GM19455 (cell line): ENCODE data around the gene FYCO1.

ENCODE experiments used
- ATAC-seq: cut with Tn5 transposase; IDR thresholded peaks from one replicate; pipeline ENCODE4 v1.9.1; 2021; ENCODE audit not compliant: unreplicated experiment

The FYCO1 gene

DNA sequence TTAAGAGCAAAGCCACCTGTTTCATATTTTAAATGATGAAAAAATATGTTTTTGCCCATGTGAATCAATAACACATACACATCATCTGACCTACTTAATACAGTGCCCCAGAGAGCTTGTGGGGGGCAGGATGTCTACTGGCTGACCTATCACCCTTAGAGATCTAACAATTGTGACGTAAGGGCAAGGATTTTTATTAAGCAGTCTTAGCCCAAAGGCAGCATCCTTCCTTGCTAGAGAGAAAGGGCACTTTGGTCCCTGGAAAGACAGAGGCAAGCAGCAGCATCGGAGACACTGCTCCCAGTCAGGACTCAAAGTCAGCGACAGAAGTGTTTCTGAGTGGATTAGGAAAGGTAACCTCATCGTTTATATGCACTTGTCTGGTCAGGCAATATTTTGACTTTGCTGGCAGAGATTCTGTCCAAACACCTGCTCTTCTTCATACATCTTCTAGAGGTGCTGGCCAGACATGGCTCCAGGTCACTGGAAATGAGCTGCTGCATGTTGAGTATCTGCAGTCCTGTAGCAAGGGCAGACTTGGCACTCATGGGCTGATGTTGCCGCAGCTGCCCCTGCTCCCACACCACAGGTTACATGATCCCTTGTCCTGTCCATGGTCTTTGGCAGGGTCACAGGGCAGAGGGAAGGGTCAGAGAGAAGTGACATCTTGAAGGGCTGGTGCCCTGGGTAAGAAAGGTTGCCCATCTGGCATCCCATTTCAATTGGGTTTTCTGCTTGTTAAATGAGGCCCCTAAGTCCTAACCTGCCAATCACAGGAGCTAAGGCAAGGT, 50.6 kb downstream of the FYCO1 start:
- no peak for ATAC-seq

DNA sequence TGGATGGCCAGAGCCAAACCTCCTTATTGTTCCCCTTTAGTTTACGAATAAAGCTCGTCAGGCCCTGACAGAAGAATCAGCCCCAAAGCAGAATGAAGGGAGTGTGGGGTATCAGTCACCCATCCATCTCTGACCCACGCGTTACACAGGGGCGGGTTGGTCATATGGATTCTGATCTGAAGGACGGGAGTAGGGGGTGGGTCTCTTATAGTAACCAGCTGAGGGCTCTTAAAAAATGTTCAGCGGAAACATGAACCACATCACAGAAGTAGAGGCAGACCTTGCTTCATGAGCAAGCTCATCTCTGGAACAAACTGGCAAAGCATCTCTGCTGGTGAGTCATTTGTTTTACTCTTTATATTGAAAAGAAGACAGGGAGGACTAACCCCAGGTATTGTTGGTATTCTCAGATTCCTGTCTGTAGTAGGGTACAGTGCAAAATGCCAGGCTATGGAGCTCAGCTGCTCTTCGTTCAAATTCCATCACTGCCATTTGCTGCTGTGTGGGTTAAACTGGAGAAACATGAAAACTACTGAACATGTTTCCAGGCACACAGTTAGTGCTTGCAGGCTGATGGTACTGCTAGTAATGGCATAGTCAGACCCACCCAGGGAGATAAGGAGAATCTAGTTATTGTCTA, 52.3 kb downstream of the FYCO1 start, which contains the start of gene CXCR6:
CXCR6 (plus strand) TSS at position 258 of the 640 bp plus-strand sequence. CDS start 3,018 bp downstream, outside the sequence.
- ATAC-seq, result no peak

DNA sequence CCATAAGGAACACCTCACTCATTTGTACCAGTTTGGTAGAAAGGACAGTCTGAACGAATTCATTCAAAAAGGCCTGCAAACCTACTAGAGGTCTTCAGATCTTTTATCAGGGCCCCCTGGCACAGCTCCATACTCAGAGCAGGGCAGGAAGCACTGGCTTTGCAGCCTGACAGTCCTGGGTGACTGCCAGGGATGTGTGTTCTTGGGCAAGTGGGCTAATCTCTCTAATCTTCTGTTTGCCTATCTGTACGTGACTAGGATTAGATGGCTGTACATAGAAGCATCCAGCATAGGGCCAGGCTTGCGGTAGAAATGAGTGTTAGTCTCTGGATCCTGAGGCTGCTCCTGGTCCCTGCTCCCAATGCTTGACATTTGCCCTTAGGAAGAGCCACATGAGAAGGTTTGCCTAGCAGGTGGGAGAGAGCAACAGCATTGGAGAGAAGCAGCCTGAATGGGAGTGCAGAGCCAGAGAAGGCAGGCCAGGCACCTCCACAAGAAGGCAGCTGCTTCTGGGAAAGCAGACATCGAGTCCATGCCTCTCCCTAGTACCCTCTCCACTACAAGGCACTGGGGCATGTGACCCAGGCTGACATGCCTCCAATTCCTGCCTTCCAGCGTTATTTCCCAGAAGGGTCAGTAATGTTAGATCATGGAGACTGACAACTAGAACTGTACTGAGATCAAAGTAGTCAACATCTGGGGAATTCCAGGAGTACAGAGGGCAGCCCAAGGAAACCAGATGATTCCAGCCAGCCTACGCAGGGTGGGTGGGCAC, 53.4 kb downstream of the FYCO1 start:
- ATAC-seq, result no peak

DNA sequence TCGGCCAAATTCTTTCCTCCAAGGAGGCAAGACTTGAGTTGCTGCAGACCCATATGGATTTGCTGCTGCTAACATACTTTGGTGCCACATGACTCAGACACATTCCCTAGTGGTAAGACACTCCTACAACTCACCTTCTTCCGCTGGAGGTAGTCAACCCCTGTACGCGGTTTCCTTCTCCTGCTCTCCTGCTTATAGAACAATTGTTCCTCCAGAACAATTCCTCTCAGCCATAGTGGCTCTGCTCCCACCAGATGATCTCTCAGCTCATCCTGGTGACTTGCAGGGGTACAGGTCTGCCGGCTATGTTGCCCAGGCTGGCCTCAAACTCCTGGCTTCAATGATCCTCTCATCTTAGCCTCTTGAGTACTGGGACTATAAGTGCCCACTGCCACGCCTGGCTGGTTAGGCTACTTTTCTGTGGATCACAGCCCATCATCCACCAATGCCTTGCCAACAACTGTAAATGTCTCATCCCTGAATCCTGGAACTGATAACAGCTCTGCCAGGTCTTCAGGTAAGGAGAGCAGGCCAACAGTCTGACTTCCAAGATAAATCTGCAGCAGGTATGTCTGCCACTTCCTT, 54.8 kb downstream of the FYCO1 start:
- no peak for ATAC-seq

DNA sequence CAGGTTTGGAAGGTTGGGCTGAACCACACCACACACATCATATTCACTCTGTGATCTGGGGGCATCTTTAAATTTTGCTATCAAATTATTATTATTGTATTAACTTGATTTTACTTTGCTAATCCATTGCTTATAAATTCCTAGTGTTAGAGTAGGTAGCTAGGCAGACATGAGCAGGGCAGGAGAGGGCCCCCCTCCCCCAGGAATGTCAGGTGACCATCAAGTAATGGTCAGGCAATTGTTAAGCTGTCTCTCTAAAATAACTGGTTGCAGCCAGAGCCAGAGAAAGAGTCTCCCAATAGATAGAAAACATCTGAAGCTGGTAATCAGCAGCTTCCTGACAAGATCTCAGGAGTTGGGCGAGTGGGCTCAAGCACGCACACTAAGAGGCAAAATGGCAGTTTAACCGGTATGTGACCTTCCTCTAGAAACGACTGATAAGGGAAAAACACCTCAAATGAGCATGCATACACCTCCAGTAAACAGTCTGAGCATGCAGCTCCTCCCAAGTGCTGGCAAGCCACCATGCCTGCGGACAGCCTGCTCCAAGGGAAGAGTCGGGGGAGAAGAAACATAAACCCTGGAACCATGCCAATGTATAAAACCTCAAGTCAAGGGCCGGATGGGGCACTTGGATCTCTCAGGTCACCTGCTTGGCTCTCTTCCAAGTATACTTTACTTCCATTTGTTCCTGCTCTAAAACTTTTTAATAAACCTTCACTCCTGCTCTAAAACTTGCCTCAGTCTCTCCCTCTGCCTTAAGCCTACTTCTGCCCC, 55.4 kb downstream of the FYCO1 start:
- ATAC-seq, result no peak

DNA sequence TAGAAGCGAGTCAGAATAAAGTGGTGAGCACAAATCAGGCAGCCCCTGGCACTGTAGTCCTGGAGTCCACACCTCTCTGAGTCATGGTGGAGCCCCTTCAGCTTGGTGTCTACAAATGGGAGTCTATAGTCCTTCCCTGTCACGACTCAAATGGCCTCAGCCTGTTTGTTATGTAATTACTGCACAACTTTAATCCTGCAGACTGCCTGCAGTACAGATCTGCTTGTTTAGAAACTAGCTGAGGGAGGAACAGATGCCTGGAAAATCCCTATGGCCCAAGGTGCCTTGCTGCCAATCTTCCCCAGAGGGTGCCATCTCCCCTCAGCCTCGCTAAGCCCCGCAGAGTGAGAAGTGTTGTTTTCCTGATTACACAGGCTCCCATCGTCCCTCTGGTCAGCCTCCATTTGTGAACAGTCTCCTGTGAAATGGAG, 56.3 kb downstream of the FYCO1 start:
- no peak for ATAC-seq

DNA sequence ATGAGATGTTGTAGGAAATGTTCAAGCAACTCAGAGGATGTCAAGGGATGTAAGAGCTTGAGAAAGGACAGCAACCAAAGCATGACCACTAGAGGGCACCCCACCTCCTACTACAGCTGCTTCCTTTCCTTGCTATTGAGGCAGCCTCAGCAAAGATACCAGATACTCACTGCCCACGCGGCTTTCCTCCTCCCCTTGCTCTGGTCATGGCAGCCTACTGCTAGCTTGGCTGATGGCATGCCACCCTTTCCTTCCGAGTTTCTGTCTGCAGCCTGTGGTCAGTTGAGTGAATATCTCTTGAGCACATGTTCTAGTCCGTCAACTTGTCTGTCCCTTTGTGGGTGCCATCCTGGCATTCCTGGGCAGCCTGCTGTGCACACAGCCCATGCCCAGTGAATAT, 56.8 kb downstream of the FYCO1 start:
- no peak for ATAC-seq

DNA sequence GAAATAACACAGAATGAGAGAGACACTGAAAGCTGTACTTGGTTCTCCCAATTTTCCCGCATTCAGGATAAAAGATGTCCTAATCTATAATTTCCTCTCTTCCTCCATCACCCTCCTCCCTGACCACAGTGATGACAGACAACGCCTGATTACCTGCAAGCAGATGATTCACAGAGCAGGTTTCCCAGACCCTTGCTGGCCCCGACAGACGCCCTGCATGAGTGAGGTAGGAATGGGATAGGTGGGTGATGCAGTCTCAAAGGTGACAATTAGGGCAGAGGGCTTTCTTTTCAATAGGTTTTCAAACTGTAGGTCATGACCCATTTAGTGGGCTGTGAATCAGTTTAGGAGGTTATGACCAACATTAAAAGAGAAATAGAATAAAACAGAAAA, 57.6 kb downstream of the FYCO1 start:
- ATAC-seq, result no peak

DNA sequence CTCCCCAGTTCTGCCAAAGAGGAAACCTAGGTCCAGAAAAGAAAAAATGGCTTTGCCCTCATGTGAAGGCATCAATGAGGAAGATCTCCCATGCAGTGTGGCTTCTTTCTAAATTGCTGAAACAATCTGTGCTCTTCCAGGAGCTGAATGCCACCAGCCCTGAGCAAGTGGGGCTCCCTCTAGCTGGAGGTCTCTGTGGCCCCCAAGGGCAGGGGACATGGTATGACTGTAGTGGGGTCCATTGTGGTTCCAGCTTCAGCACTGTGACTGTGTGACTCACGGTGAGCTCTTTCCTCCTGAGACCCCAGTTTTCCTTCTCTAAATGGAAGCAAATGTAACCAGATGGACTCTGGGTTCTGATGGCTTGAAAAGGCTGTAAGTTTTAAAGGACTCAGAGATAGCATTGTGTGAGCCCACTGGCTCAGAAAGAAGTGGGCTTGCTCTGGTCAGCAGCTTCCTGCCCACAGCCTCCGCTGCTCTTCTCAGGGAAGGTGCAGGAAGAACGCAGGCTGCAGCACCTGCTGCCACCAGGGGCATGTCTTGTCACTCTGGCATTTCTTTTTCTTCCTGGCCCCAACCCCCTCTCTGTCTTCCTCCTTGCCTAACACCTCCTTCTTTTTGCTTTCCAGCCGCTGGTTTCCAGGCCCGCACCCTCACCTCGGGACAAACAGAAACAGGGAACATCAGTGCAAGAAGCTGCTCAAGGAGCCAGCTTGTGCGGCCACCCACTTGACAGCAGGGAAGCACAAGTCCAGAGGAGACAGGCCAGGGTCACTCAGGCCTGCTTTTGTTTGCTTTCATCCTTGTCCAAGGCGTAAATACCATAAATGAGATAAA, 58.2 kb downstream of the FYCO1 start:
- ATAC-seq, result no peak

DNA sequence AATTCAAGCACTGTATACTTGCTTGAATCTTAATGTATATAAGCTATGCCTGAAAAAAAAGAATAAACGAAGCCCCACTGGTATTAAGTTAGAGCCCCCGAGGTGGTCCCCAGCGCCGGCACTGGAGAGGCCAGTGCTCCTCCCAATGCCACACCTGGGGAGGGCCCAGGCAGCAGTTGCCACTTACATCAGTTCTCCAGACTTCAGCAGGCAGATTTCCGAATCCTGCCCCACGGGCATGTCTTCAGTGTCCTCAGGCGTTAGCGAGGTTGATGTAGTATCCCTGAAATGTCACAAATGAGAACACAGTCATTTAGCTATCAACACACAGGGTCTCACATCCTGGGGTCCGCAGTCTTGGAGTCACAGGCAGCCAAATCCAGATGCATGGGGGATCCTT, 59.4 kb downstream of the FYCO1 start:
- ATAC-seq, result no peak

DNA sequence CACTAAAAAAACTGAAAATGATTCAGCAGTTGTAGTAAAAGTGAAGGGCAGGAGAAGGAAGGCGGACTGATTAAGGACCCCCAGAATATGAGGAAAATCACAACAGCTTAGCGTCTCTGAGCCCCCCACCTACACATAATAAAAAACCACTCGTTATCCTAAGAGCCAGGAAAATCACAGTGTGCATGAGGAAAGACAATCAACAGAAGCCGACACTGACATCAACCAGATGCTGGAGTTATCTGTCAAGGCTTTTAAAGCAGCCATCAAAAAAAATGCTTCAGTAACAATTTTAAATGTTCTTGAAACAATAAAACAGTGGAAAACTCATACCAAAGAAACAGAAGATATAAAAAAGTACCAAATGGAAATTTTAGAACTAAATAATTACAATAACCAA, 62.0 kb downstream of the FYCO1 start:
- no peak for ATAC-seq

DNA sequence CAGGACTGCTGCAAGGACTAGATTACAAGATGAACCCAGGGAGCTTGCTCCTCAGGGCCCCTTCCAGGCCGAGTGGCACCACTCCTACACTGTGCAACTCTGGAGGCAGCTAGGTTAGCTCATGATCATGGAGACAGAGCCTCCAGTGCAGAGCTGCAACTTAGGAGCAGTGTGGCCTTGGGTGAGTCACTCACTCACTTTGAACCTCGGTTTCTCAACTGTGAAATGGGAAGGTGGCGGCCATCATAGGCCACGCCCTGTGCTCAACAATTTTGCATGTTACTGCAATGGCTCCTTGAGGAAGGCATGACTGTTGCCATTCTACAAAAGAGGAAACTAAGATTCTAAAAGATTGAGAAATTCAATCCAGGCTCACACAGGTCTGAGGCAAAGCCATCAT, 63.5 kb downstream of the FYCO1 start:
- ATAC-seq, result no peak

DNA sequence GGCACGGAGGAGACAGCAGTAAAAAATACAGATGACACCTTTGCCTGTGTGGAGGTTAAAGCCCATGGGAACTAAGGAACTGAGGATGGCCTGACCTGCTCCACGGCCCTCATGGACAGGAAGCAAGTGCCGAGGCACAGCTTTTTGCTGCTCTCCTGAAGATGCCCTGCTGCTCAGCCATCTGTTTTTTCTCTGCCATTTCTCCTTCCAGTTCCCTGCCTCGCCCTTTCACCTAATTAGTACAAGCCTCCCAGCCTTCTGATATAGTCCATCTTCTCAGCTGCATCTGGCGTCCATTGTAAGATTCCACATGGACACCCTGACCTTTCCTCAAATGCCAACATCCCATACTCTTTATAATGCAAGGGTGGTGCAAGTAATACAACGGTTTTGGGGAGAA, 64.1 kb downstream of the FYCO1 start:
- ATAC-seq, result no peak

DNA sequence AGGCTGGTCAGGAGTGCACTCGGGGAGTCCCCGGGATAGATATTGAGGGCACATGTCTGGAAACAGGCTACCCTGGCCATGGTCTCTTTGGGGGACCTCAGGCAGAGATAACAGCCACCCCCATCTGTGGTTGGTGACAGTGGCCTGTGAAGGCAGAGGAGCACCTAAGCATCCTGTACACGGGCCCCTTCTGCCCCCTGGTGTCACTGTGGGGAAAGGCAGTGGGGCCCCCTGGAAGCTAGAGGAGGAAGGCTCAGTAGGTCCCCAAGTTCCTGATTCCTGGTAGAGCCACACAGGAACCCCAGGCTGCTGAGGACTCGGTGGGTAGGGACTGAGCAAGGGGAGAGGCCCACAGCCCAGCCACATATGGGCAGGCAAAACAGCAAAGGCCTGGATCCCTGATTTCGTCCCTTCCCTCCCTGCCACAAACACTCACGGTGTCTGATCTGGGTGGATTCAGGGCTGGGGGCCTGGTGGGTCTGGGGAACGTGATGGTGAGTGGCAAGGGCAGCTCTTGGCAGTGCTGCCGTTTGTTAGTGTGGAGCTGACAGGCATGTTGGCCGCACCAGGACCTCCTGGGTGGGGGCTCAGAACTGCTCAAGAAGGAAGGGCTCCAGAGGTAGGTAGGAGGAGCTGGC, 66.5 kb downstream of the FYCO1 start:
- no peak for ATAC-seq

DNA sequence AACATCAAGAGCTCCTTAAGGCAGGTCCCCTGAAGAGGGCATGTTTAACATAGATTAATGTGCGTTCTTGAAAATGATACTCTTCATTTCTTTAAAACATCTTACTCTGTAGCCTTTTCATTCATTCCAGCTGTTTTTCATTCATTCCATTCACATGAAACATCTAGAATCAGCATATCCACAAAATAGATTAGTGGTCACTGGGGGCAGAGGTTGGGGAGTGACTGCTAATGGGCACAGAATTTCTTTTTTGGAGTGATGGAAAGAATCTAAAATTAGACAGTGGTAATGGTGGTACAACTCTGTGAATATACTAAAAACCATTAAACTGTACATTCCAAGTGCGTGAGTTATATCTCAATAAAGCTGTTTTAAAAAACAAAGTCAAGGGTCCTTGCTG, 67.7 kb downstream of the FYCO1 start:
- ATAC-seq, result no peak

DNA sequence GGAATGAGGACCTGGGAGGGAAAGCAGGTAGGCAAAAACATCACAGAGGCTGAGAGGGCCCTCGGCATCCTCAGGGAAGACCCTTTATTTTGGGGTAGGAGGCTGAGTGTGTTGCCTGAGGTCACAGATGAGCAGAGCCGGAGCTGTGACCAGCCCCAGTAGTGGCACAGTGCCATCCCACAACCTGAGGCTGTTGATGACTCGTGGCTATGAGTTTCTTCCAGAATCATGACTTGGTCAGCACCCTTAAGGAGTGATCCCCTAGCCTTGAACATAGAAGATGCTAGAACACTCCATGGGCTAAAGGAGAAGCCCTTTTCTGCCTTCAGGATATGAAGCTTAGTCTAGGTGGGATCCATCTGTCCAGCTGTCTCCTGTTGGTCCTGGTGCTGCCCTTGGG, 71.9 kb downstream of the FYCO1 start:
- ATAC-seq, result no peak

DNA sequence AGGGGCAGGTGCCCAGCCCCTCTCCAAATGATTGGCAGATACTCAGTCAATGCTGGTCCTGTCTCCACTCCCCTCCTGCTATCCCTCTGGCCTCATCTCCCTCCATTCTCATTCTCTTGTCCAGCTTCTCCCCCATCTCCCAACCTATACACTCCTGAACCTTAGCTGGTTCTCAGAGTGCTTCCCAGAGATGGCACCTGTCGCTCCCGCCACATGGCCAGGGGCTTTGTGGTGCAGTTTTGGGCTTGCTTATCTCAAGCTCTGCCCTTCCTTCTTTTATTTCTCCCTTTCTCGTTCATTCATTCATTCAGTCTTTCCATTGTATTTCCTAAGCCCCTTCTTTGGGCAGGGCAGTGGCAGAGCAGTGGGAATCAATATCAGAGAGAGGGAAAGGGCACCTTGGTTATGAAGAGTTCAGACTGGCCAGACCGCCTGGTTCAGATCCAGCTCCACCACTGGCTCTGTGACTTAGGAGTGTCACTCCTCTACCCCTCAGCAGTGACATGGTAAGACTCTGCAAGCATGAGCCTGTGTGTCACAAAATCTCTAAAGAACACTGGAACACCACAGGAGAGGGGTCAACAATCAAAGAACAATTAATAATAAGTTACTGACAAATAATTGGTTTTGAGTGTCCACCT, 72.6 kb downstream of the FYCO1 start:
- no peak for ATAC-seq

DNA sequence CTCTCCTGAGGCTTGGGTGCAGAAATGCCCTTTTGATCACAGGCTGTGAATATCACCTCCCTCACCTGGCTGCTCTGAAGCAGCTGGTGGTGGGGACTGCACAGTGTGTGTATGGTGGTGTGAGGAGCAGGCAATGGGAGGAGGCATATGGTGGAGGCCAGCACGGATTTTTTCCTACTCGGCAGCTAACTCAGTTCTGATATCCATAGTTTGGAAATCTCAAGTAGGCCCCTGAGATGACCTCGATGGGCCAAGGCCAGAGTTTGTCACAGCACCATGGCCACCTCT, 73.6 kb downstream of the FYCO1 start:
- ATAC-seq, result no peak
